ENCODE data around the gene RASSF8. TPM values are rescaled to one million over a fixed set of nuclear protein-coding genes. Genes with fewer than 3 reads are reported as not detected.

Gene RASSF8
- total RNA-seq, 3 donors from 2014 or later: 0.19 to 0.58 (median 0.53) TPM

- peak overlapping the region; percentile 59 for H3K4me3 Mint-ChIP-seq
- H3K36me3 Mint-ChIP-seq (ENCODE audit: insufficient read depth): no peaks in the 10 kb centered on the region
- no peak for ATAC-seq
- H3K9me3 Mint-ChIP-seq: no peaks in the 10 kb centered on the region
- peaks cover 51% of the 10 kb centered on the region for H3K27me3 Mint-ChIP-seq (ENCODE audit: low read depth)
- H3K4me1 Mint-ChIP-seq (ENCODE audit: low read depth): peaks cover 6% of the 10 kb centered on the region
- DNase-seq: no peak
These were observed 156.4 kb downstream of the RASSF8 start for GRCh38 chr12:26114720-26115401.

DNA sequence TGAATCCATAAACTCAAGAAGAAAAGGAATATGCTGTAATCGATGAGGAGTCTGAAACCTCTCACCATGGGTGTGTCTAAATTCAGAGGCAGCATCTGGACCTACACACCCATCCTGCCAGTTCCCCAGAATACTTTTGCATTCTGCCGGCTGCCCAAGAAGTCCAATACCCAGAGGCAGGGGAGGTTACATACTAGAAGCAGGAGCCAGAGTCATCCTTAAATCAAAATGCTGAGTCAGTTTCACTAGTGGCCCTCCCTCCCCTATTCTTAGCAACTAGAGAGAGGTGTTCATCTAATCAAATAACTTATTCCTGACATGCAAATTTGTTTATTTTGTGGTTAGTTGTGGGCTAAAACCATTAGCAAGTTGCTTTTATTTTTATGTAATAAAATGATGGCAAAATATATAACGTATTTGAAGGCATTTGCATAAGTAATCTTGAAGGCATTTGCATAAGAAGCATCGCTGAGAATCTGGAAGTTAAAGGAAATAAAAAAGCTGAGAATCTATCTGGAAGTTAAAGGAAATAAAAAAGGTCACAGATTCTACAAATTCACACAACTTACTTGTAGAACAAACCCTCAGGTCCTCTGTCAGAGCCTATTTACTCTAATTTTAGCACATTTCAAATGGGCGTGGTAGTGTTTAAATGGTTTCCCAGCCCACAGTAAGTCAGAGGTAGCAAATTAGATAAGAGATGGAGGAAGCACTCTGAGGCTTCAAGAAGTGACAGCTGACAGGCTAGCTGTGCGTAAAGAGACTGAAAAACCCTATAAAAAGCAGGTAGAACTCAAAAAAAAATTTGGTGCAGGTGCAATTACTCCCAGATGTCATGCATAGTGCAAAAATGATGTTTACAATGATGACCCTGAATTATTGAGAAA, 158.6 kb downstream of the RASSF8 start:
- DNase-seq: no peak
- Mint-ChIP-seq H3K27me3 (ENCODE audit: low read depth) (peaks cover 55% of the 10 kb centered on the region), H3K36me3 (ENCODE audit: insufficient read depth) (no peaks in the 10 kb centered on the region), H3K4me1 (ENCODE audit: low read depth) (peaks cover 12% of the 10 kb centered on the region), H3K4me3 (no peak overlapping the region), H3K9me3 (no peaks in the 10 kb centered on the region)
- ATAC-seq: no peak

DNA sequence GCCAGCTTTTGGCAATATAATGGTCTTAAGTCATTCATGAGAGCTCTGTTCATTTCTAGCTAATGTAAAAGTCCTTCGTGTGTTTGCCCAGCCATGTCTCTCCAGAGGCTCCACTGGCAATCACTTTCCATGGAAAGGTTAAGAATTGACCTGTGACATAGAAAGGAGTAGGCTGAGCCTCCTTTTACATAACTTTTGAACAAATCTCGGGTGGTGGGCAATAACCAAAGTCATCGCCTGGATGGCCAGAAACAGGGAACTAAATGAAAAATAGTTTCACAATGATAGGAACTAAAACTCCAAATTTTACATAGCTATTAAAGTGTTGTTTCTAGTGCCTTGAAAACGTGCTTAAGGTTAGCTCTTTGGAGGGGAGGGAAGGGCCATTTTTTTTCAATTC, 159.8 kb downstream of the RASSF8 start:
- DNase-seq (no peak), ATAC-seq (no peak)
- Mint-ChIP-seq H3K27me3 (ENCODE audit: low read depth) (peaks cover 49% of the 10 kb centered on the region), H3K4me1 (ENCODE audit: low read depth) (peaks cover 15% of the 10 kb centered on the region), H3K4me3 (no peak overlapping the region), H3K9me3 (no peaks in the 10 kb centered on the region), H3K36me3 (ENCODE audit: insufficient read depth) (no peaks in the 10 kb centered on the region)

DNA sequence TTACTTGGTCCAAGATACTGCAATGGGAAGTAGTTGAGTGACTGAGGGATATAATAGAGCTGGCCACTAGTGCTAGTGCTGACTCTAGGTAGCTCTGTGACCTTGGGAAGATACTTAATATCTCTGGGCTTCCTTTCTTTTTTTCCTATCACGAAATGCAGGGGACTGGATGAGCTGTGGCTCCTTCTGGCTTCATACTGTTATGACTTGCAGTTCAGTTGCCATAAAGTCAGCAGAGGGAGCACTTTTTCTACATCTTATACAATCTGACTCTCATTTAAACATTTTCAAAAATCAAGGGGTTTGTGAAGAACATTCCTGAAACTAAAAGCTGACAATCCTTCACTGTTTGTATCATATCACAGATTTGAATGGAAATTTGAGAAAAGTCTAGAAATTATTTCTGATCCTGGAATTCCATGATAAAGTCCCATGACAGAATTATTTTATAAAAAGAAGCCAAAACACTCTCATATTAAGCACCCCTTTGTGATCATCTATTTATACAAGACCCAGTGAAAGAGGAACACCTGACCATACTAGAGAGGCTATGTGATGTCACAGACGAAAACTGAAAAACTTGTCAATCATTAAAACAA, 161.0 kb downstream of the RASSF8 start:
- peaks cover 19% of the 10 kb centered on the region for H3K4me1 Mint-ChIP-seq (ENCODE audit: low read depth)
- H3K36me3 Mint-ChIP-seq (ENCODE audit: insufficient read depth): no peaks in the 10 kb centered on the region
- DNase-seq (no peak), ATAC-seq (no peak)
- H3K27me3 Mint-ChIP-seq (ENCODE audit: low read depth): peaks cover 58% of the 10 kb centered on the region
- H3K4me3 Mint-ChIP-seq: no peak overlapping the region
- no peaks in the 10 kb centered on the region for H3K9me3 Mint-ChIP-seq

GRCh38 chr12:26120561-26121274, 162.2 kb downstream of the RASSF8 start:
- Mint-ChIP-seq H3K9me3 (no peaks in the 10 kb centered on the region), H3K27me3 (ENCODE audit: low read depth) (peaks cover 63% of the 10 kb centered on the region), H3K4me3 (no peak overlapping the region), H3K36me3 (ENCODE audit: insufficient read depth) (no peaks in the 10 kb centered on the region), H3K4me1 (ENCODE audit: low read depth) (peaks cover 29% of the 10 kb centered on the region)
- no peak for ATAC-seq
- no peak for DNase-seq

GRCh38 chr12:26121323-26122060, 163.0 kb downstream of the RASSF8 start:
- H3K27me3 Mint-ChIP-seq (ENCODE audit: low read depth): peaks cover 65% of the 10 kb centered on the region
- no peak for ATAC-seq
- peak overlapping the region; percentile 61 for H3K4me3 Mint-ChIP-seq
- H3K36me3 Mint-ChIP-seq (ENCODE audit: insufficient read depth): no peaks in the 10 kb centered on the region
- H3K4me1 Mint-ChIP-seq (ENCODE audit: low read depth): peaks cover 29% of the 10 kb centered on the region
- H3K9me3 Mint-ChIP-seq: no peaks in the 10 kb centered on the region
- no peak for DNase-seq

DNA sequence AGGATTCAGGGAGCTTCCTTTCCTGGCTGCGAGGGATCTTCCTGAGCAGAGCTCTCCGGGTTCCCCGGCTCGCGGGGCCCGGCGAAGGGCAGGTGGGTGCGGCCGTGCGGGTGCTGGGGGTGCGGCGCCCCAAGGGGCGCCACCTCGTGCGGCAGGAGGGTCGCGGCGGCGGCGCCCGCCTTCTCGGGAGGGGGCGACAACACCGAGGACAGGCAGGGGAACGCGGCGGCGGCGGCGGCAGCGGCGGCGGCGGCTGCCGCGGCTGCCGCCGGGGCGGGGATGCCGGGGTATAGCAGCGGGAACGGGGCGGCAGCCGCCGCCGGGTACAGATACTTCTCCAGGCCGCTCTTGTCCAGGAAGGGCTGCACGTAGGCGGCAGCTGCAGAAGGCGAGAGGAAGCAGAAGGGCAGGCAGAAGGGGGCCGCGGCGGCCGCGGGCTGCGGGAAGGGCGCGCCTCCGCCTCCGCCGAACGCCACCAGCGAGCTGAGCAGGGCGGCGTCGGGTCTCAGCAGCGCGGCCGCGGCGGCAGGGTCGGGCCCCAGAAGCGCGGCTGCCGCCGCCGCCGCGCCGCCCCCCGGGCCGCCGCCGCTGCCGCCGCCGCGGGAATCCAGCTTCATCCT, 163.7 kb downstream of the RASSF8 start:
- Mint-ChIP-seq H3K9me3 (no peaks in the 10 kb centered on the region), H3K4me3 (peak overlapping the region; percentile 61), H3K36me3 (ENCODE audit: insufficient read depth) (no peaks in the 10 kb centered on the region), H3K27me3 (ENCODE audit: low read depth) (peaks cover 68% of the 10 kb centered on the region), H3K4me1 (ENCODE audit: low read depth) (peaks cover 29% of the 10 kb centered on the region)
- ATAC-seq: peak; percentile 55 to 58
- peak; percentile 10 for DNase-seq

GRCh38 chr12:26122681-26123481, 164.4 kb downstream of the RASSF8 start:
- H3K4me1 Mint-ChIP-seq (ENCODE audit: low read depth): peaks cover 29% of the 10 kb centered on the region
- no peaks in the 10 kb centered on the region for H3K36me3 Mint-ChIP-seq (ENCODE audit: insufficient read depth)
- H3K4me3 Mint-ChIP-seq: peak overlapping the region; percentile 80
- DNase-seq (peak; percentile 15), ATAC-seq (peak; percentile 13 to 32)
- H3K9me3 Mint-ChIP-seq: no peaks in the 10 kb centered on the region
- H3K27me3 Mint-ChIP-seq (ENCODE audit: low read depth): peaks cover 75% of the 10 kb centered on the region

- DNase-seq: no peak
- Mint-ChIP-seq H3K4me3 (peak overlapping the region; percentile 80), H3K9me3 (no peaks in the 10 kb centered on the region), H3K36me3 (ENCODE audit: insufficient read depth) (no peaks in the 10 kb centered on the region), H3K27me3 (ENCODE audit: low read depth) (peaks cover 77% of the 10 kb centered on the region), H3K4me1 (ENCODE audit: low read depth) (peaks cover 29% of the 10 kb centered on the region)
- ATAC-seq: no peak
These were observed 165.0 kb downstream of the RASSF8 start for GRCh38 chr12:26123482-26123980.

DNA sequence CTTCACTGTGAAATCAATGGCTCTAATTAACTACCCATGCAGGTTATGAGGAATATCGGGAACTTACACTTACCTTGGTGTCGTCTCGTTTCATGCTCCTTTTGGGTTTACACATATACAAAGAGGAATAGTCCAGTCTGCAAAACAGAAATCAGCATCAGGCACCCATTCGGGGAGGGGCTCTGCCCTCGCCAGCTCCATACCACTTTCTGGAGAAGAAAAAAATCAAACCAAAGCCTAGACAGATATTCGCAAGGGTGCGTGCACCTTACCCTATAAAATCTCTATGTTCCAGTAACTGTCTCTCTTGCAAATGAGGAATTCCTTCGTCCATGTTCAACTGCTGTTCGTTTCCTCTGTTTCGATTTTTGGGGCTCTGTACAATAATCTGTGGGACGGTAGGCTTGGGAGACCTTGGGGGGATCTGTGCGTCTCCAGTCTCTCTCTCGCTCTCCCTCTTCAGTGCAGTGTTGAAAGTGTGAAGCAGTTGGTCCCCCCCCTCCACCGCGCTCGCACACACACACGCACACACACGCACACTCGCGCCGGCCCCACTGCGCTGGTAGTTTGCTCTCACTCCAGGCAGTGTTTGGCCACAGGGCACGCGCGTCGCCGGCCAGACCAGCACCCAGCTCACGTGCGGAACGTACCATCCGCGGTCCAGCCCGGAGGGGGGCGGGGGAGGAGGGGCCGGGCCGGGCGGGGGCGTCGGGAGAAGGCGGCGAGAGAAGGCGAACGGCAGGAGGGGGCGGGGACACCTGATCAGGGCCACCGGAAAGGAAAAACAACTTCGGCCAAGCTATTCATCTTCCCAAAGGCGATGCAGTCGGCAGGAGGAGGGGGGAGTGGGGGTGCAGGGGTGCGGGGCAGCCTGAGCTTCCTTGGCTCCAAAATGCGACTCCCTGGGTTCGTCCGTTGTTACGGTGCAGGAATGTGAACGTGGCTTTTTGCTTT, 166.2 kb downstream of the RASSF8 start, which contains the start of gene BHLHE41:
Gene BHLHE41 (minus strand): TSS at position 592 of the 954 bp plus-strand sequence. CDS start 258 bp downstream, at position 334.
- H3K4me3 Mint-ChIP-seq: peak within 1 kb of the TSS; percentile 76
- no peaks in the 10 kb centered on the region for H3K9me3 Mint-ChIP-seq
- no peaks in the 10 kb centered on the region for H3K36me3 Mint-ChIP-seq (ENCODE audit: insufficient read depth)
- DNase-seq (no peak), ATAC-seq (no peak)
- H3K27me3 Mint-ChIP-seq (ENCODE audit: low read depth): peaks cover 80% of the 10 kb centered on the region
- peaks cover 29% of the 10 kb centered on the region for H3K4me1 Mint-ChIP-seq (ENCODE audit: low read depth)

DNA sequence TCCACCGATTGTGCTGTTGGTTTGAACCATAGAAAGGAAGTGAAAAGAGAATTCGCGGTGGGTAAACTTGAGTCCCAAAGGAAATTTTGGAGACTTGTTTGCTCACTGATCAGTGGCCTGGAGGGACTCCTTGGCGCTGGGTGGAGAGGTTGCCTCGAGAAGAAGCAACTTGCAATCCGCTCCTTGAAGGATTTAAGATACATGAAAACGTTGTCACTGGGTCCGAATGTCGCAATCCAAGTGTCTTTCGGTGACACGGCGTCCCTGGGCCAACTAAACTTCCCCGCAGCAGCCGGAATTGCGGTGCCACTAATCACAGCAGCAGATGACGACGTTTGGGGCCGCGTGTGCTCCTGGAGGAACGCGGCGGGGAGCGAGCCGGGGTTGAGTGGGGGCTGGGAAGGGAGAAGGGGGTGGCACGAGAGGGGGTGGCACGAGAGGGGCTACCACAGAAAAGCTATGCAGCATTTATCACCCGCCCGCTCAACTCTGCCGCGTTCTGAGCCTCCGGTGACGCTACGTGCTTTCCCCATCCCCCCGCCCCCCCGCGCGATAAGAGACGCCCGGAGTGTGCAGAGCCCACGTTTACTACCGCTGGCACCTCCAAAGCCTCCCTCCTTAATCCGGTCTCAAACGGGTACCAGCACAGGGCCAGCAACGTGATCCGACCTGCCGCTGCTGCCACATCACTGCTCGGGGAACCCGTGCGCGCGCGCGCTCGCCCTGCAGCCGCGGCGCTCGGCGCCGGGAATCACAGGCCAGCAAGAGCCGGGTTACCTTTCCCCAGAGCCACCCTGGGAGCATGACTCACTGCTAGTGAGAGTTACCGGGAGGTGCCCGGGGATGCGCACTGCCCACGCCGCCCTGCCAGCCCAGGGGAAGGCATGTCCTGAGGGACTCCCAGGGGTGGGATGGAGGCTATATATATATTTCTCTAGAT, 167.2 kb downstream of the RASSF8 start:
- ATAC-seq (peak; percentile 29 to 49), DNase-seq (peak; percentile 11)
- Mint-ChIP-seq H3K36me3 (ENCODE audit: insufficient read depth) (no peaks in the 10 kb centered on the region), H3K4me3 (peak overlapping the region; percentile 76), H3K27me3 (ENCODE audit: low read depth) (peaks cover 82% of the 10 kb centered on the region), H3K9me3 (no peaks in the 10 kb centered on the region), H3K4me1 (ENCODE audit: low read depth) (peaks cover 29% of the 10 kb centered on the region)
